ENCODE measurements around the gene TTC39B. TPM values are rescaled to one million over a fixed set of nuclear protein-coding genes. Genes with fewer than 3 reads are reported as not detected.
A peak's percentile ranks its signal among the peaks of the same experiment; 100 is the strongest.

The TTC39B gene
- total RNA-seq, 2 donors from 2014 or later = 53.5 to 69.5 TPM

- DNase-seq = no peak
- WGBS, 2 experiments (ENCODE audit: insufficient coverage in 1 of 2, insufficient read length in 1 of 2) = 90 to 95% methylated on average over 3 to 5 of the region's 5 CpGs
- H3K9ac ChIP-seq (ENCODE audit: extremely low read depth, low read length, poor library complexity, severe bottlenecking) = no peak overlapping the region
Measured at GRCh38 chr9:15289603-15290002, 17.4 kb downstream of the TTC39B start.

GRCh38 chr9:15287309-15287708, 19.7 kb downstream of the TTC39B start:
- 90 to 95% methylated on average over 4 of the region's 4 CpGs for WGBS, 2 experiments (ENCODE audit: insufficient coverage in 1 of 2, insufficient read length in 1 of 2)

More at GRCh38 chr9:15289603-15290002, 17.4 kb downstream of the TTC39B start:
- Mint-ChIP-seq H3K36me3 (ENCODE audit: low read depth) (peaks cover 59% of the 10 kb centered on the region), H3K4me1 (peaks cover 41% of the 10 kb centered on the region), H3K4me3 (no peak overlapping the region), H3K27ac (no peak overlapping the region), H3K27me3 (ENCODE audit: insufficient read depth) (no peaks in the 10 kb centered on the region), H3K9me3 (peaks cover 24% of the 10 kb centered on the region)
- no peaks in the 10 kb centered on the region for H3K27me3 ChIP-seq (ENCODE audit: control insufficient read depth, insufficient read depth, low read length, poor library complexity, severe bottlenecking)
- peak overlapping the region; percentile 0 for H3K4me3 ChIP-seq (ENCODE audit: low read length)
- TF ChIP-seq CTCF (conservative IDR thresholded peaks at IDR 0.05) = no peak
- no peak overlapping the region for H3K27ac ChIP-seq (ENCODE audit: low read depth, low read length)
- peaks cover 44% of the 10 kb centered on the region for H3K36me3 ChIP-seq (ENCODE audit: control insufficient read depth, insufficient read depth, low read length)
- peaks cover 58% of the 10 kb centered on the region for H3K9me3 ChIP-seq (ENCODE audit: control insufficient read depth, low read length)
- peaks cover 7% of the 10 kb centered on the region for H3K4me1 ChIP-seq (ENCODE audit: control insufficient read depth, insufficient read depth, low read length)

GRCh38 chr9:15286161-15286821, 20.7 kb downstream of the TTC39B start:
- Mint-ChIP-seq H3K9me3 (peaks cover 24% of the 10 kb centered on the region), H3K4me1 (peaks cover 36% of the 10 kb centered on the region), H3K36me3 (ENCODE audit: low read depth) (peaks cover 57% of the 10 kb centered on the region), H3K4me3 (no peak overlapping the region), H3K27ac (peak overlapping the region; percentile 12), H3K27me3 (ENCODE audit: insufficient read depth) (no peaks in the 10 kb centered on the region)
- peaks cover 33% of the 10 kb centered on the region for H3K36me3 ChIP-seq (ENCODE audit: control insufficient read depth, insufficient read depth, low read length)
- no peak overlapping the region for H3K27ac ChIP-seq (ENCODE audit: low read depth, low read length)
- 97 to 100% methylated on average over 3 to 4 of the region's 4 CpGs for WGBS, 2 experiments (ENCODE audit: insufficient coverage in 1 of 2, insufficient read length in 1 of 2)
- TF ChIP-seq CTCF (conservative IDR thresholded peaks at IDR 0.05) = no peak
- no peak overlapping the region for H3K9ac ChIP-seq (ENCODE audit: extremely low read depth, low read length, poor library complexity, severe bottlenecking)
- H3K4me3 ChIP-seq (ENCODE audit: low read length) = peak overlapping the region; percentile 58
- no peaks in the 10 kb centered on the region for H3K27me3 ChIP-seq (ENCODE audit: control insufficient read depth, insufficient read depth, low read length, poor library complexity, severe bottlenecking)
- peaks cover 3% of the 10 kb centered on the region for H3K4me1 ChIP-seq (ENCODE audit: control insufficient read depth, insufficient read depth, low read length)
- H3K9me3 ChIP-seq (ENCODE audit: control insufficient read depth, low read length) = peaks cover 57% of the 10 kb centered on the region
- DNase-seq = no peak

More at GRCh38 chr9:15287309-15287708, 19.7 kb downstream of the TTC39B start:
- Histone ChIP-seq H3K9ac (ENCODE audit: extremely low read depth, low read length, poor library complexity, severe bottlenecking) (no peak overlapping the region), H3K27ac (ENCODE audit: low read depth, low read length) (no peak overlapping the region), H3K4me1 (ENCODE audit: control insufficient read depth, insufficient read depth, low read length) (peaks cover 3% of the 10 kb centered on the region), H3K27me3 (ENCODE audit: control insufficient read depth, insufficient read depth, low read length, poor library complexity, severe bottlenecking) (no peaks in the 10 kb centered on the region), H3K36me3 (ENCODE audit: control insufficient read depth, insufficient read depth, low read length) (peaks cover 40% of the 10 kb centered on the region), H3K4me3 (ENCODE audit: low read length) (peak overlapping the region; percentile 58), H3K9me3 (ENCODE audit: control insufficient read depth, low read length) (peaks cover 58% of the 10 kb centered on the region)
- H3K36me3 Mint-ChIP-seq (ENCODE audit: low read depth) = peaks cover 62% of the 10 kb centered on the region
- peaks cover 38% of the 10 kb centered on the region for H3K4me1 Mint-ChIP-seq
- peaks cover 24% of the 10 kb centered on the region for H3K9me3 Mint-ChIP-seq
- H3K4me3 Mint-ChIP-seq = peak overlapping the region; percentile 3
- no peak for TF ChIP-seq CTCF (conservative IDR thresholded peaks at IDR 0.05)
- DNase-seq = no peak
- no peaks in the 10 kb centered on the region for H3K27me3 Mint-ChIP-seq (ENCODE audit: insufficient read depth)
- no peak overlapping the region for H3K27ac Mint-ChIP-seq

All from endodermal cell (in vitro differentiated cells).